GM19455 (cell line): ENCODE data around the gene CEP131.

Experiments used
- ATAC-seq: cut with Tn5 transposase; IDR thresholded peaks from one replicate; pipeline ENCODE4 v1.9.1; 2021; ENCODE audit not compliant: unreplicated experiment

CEP131 gene

GRCh38 chr17:81189670-81190530, 32.9 kb downstream of the CEP131 start:
- ATAC-seq, result no peak

GRCh38 chr17:81189016-81189415, 33.7 kb downstream of the CEP131 start:
- ATAC-seq, result no peak

GRCh38 chr17:81188491-81188840, 34.3 kb downstream of the CEP131 start:
- ATAC-seq, result no peak

GRCh38 chr17:81187586-81188490, 34.9 kb downstream of the CEP131 start:
- no peak for ATAC-seq

- ATAC-seq, result no peak
Observed at GRCh38 chr17:81187120-81187519, 35.6 kb downstream of the CEP131 start.

GRCh38 chr17:81186203-81186602, 36.6 kb downstream of the CEP131 start:
- no peak for ATAC-seq

- no peak for ATAC-seq
Observed at GRCh38 chr17:81184555-81184954, 38.2 kb downstream of the CEP131 start.

GRCh38 chr17:81183807-81184206, 39.0 kb downstream of the CEP131 start:
- no peak for ATAC-seq

GRCh38 chr17:81183316-81183715, 39.4 kb downstream of the CEP131 start:
- no peak for ATAC-seq

- no peak for ATAC-seq
Observed at GRCh38 chr17:81182596-81182995, 40.2 kb downstream of the CEP131 start.

GRCh38 chr17:81181811-81182185, 41.0 kb downstream of the CEP131 start:
- ATAC-seq, result no peak

- no peak for ATAC-seq
Observed at GRCh38 chr17:81180836-81181810, 41.6 kb downstream of the CEP131 start.

- no peak for ATAC-seq
Observed at GRCh38 chr17:81179861-81180260, 42.9 kb downstream of the CEP131 start.

- no peak for ATAC-seq
Observed at GRCh38 chr17:81179220-81179619, 43.5 kb downstream of the CEP131 start.

- no peak for ATAC-seq
Observed at GRCh38 chr17:81178136-81179091, 44.4 kb downstream of the CEP131 start.

- ATAC-seq, result no peak
Observed at GRCh38 chr17:81176666-81177065, 46.1 kb downstream of the CEP131 start.

- ATAC-seq, result no peak
Observed at GRCh38 chr17:81173762-81174155, 49.0 kb downstream of the CEP131 start.

- no peak for ATAC-seq
Observed at GRCh38 chr17:81173052-81173761, 49.6 kb downstream of the CEP131 start.

GRCh38 chr17:81171941-81172340, 50.8 kb downstream of the CEP131 start:
- ATAC-seq, result no peak
